ENCODE measurements around the gene C2orf78. TPM values are rescaled to one million over a fixed set of nuclear protein-coding genes. Genes with fewer than 3 reads are reported as not detected.

Gene C2orf78
- total and polyA plus RNA-seq, 7 experiments from 2014 or later, result not detected

GRCh38 chr2:73811878-73812277, 27.9 kb downstream of the C2orf78 start:
- Histone ChIP-seq H3K36me3 (ENCODE audit: control insufficient read depth in 2 of 3, insufficient read depth in 3 of 3, low read length in 3 of 3) (no peaks in the 10 kb centered on the region), H3K27ac (ENCODE audit: low read depth, low read length) (no peak overlapping the region), H3K27me3 (ENCODE audit: control insufficient read depth in 2 of 2, insufficient read depth in 2 of 2, low read length in 2 of 2) (no peaks in the 10 kb centered on the region), H3K4me3 (ENCODE audit: low read length) (no peak overlapping the region), H3K9me3 (ENCODE audit: control insufficient read depth in 2 of 3, low read length in 3 of 3) (no peaks in the 10 kb centered on the region), H3K4me1 (ENCODE audit: control insufficient read depth in 2 of 2, insufficient read depth in 2 of 2, low read length in 2 of 2) (no peaks in the 10 kb centered on the region)
- ATAC-seq, result no peak
- Mint-ChIP-seq H3K27me3 (peaks cover 0 to 7% (median 0%) of the 10 kb centered on the region in 5 donors), H3K27ac (no peak overlapping the region), H3K4me3 (no peak overlapping the region), H3K36me3 (no peaks in the 10 kb centered on the region), H3K9me3 (no peaks in the 10 kb centered on the region), H3K4me1 (peaks cover 0 to 8% (median 0%) of the 10 kb centered on the region in 7 donors)
- DNase-seq, result no peak
- CTCF ChIA-PET, result interaction anchor here (0.7 to 1.8 kb wide), 2 partner anchors 12 to 570 kb away, joined by 3 to 4 read pairs; no protein-coding TSS in a partner anchor
- intact Hi-C loops (cut with micrococcal nuclease), result no loop called here
- POLR2A ChIA-PET, result no interaction called here

- H3K4me1 Mint-ChIP-seq, result peaks cover 0 to 8% (median 0%) of the 10 kb centered on the region in 7 donors
- Histone ChIP-seq H3K36me3 (ENCODE audit: control insufficient read depth in 2 of 3, insufficient read depth in 3 of 3, low read length in 3 of 3) (no peaks in the 10 kb centered on the region), H3K9me3 (ENCODE audit: control insufficient read depth in 2 of 3, low read length in 3 of 3) (no peaks in the 10 kb centered on the region), H3K4me1 (ENCODE audit: control insufficient read depth in 2 of 2, insufficient read depth in 2 of 2, low read length in 2 of 2) (no peaks in the 10 kb centered on the region), H3K4me3 (ENCODE audit: low read length) (no peak overlapping the region), H3K27me3 (ENCODE audit: control insufficient read depth in 2 of 2, insufficient read depth in 2 of 2, low read length in 2 of 2) (no peaks in the 10 kb centered on the region), H3K27ac (ENCODE audit: low read depth, low read length) (no peak overlapping the region)
- intact Hi-C loops (cut with micrococcal nuclease), result no loop called here
- ChIA-PET CTCF (interaction anchor here (0.7 kb wide), 1 partner anchor 569 kb away, joined by 4 read pairs; no protein-coding TSS in a partner anchor), POLR2A (no interaction called here)
- no peaks in the 10 kb centered on the region for H3K9me3 Mint-ChIP-seq
- ATAC-seq (no peak), DNase-seq (no peak)
- peaks cover 0 to 7% (median 0%) of the 10 kb centered on the region in 5 donors for H3K27me3 Mint-ChIP-seq
- no peak overlapping the region for H3K4me3 Mint-ChIP-seq
- no peak overlapping the region for H3K27ac Mint-ChIP-seq
- no peaks in the 10 kb centered on the region for H3K36me3 Mint-ChIP-seq
Observed at GRCh38 chr2:73812635-73813034, 28.7 kb downstream of the C2orf78 start.

GRCh38 chr2:73818296-73818695, 34.3 kb downstream of the C2orf78 start:
- no peak overlapping the region for H3K4me3 Mint-ChIP-seq

GRCh38 chr2:73821227-73821626, 37.2 kb downstream of the C2orf78 start:
- CTCF ChIA-PET, result interaction anchor here (0.7 to 2.8 kb wide), 4 partner anchors 327 to 514 kb away, joined by 3 to 11 read pairs (median 4); no protein-coding TSS in a partner anchor
- Histone ChIP-seq H3K27me3 (ENCODE audit: control insufficient read depth in 2 of 2, insufficient read depth in 2 of 2, low read length in 2 of 2) (no peaks in the 10 kb centered on the region), H3K9me3 (ENCODE audit: control insufficient read depth in 2 of 3, low read length in 3 of 3) (no peaks in the 10 kb centered on the region), H3K4me3 (ENCODE audit: low read length) (no peak overlapping the region), H3K27ac (ENCODE audit: low read depth, low read length) (no peak overlapping the region), H3K4me1 (ENCODE audit: control insufficient read depth in 2 of 2, insufficient read depth in 2 of 2, low read length in 2 of 2) (no peaks in the 10 kb centered on the region), H3K36me3 (ENCODE audit: control insufficient read depth in 2 of 3, insufficient read depth in 3 of 3, low read length in 3 of 3) (no peaks in the 10 kb centered on the region)
- H3K27me3 Mint-ChIP-seq, result no peaks in the 10 kb centered on the region
- ATAC-seq (no peak), DNase-seq (no peak)
- peaks cover 0 to 8% (median 0%) of the 10 kb centered on the region in 7 donors for H3K4me1 Mint-ChIP-seq
- H3K36me3 Mint-ChIP-seq, result no peaks in the 10 kb centered on the region
- H3K27ac Mint-ChIP-seq, result peak overlapping the region in 1 of 9 donors; percentile 34
- intact Hi-C loops (cut with micrococcal nuclease), result loop anchor here in 1 of 2 donors (10.0 kb wide), 2 partner anchors 324 to 714 kb away; partner anchors contain the start of gene BOLA3
- POLR2A ChIA-PET, result no interaction called here
- H3K9me3 Mint-ChIP-seq, result no peaks in the 10 kb centered on the region
- H3K4me3 Mint-ChIP-seq, result no peak overlapping the region

More at GRCh38 chr2:73818296-73818695, 34.3 kb downstream of the C2orf78 start:
- Histone ChIP-seq H3K27me3 (ENCODE audit: control insufficient read depth in 2 of 2, insufficient read depth in 2 of 2, low read length in 2 of 2) (no peaks in the 10 kb centered on the region), H3K9me3 (ENCODE audit: control insufficient read depth in 2 of 3, low read length in 3 of 3) (no peaks in the 10 kb centered on the region), H3K27ac (ENCODE audit: low read depth, low read length) (no peak overlapping the region), H3K4me3 (ENCODE audit: low read length) (no peak overlapping the region), H3K36me3 (ENCODE audit: control insufficient read depth in 2 of 3, insufficient read depth in 3 of 3, low read length in 3 of 3) (no peaks in the 10 kb centered on the region), H3K4me1 (ENCODE audit: control insufficient read depth in 2 of 2, insufficient read depth in 2 of 2, low read length in 2 of 2) (no peaks in the 10 kb centered on the region)
- Mint-ChIP-seq H3K4me1 (peaks cover 0 to 11% (median 0%) of the 10 kb centered on the region in 7 donors), H3K27ac (no peak overlapping the region), H3K36me3 (no peaks in the 10 kb centered on the region), H3K27me3 (peaks cover 0 to 2% (median 0%) of the 10 kb centered on the region in 5 donors), H3K9me3 (no peaks in the 10 kb centered on the region)
- ATAC-seq (no peak), DNase-seq (no peak)
- intact Hi-C loops (cut with micrococcal nuclease), result no loop called here
- POLR2A ChIA-PET, result no interaction called here
- CTCF ChIA-PET, result interaction anchor here (0.6 kb wide), 1 partner anchor 335 kb away, joined by 3 read pairs; no protein-coding TSS in a partner anchor

GRCh38 chr2:73821669-73822068, 37.7 kb downstream of the C2orf78 start:
- no peak for ATAC-seq
- no peak overlapping the region for H3K27ac ChIP-seq (ENCODE audit: low read depth, low read length)
- H3K36me3 Mint-ChIP-seq, result no peaks in the 10 kb centered on the region

GRCh38 chr2:73822276-73822675, 38.3 kb downstream of the C2orf78 start:
- peaks cover 0 to under 1% of the 10 kb centered on the region in 2 donors for H3K4me1 ChIP-seq (ENCODE audit: control insufficient read depth in 2 of 2, insufficient read depth in 2 of 2, low read length in 2 of 2)
- H3K36me3 Mint-ChIP-seq, result no peaks in the 10 kb centered on the region
- no peak overlapping the region for H3K4me3 Mint-ChIP-seq
- H3K4me3 ChIP-seq (ENCODE audit: low read length), result no peak overlapping the region
- H3K9me3 ChIP-seq (ENCODE audit: control insufficient read depth in 2 of 3, low read length in 3 of 3), result no peaks in the 10 kb centered on the region
- ATAC-seq, result no peak
- peaks cover 0 to 12% (median 1%) of the 10 kb centered on the region in 7 donors for H3K4me1 Mint-ChIP-seq
- no peaks in the 10 kb centered on the region for H3K9me3 Mint-ChIP-seq
- H3K27ac ChIP-seq (ENCODE audit: low read depth, low read length), result no peak overlapping the region
- POLR2A ChIA-PET, result interaction anchor here (0.5 kb wide), 1 partner anchor 707 kb away, joined by 3 read pairs; the partner anchor contains the start of genes AUP1 and HTRA2
- H3K27ac Mint-ChIP-seq, result no peak overlapping the region
- intact Hi-C loops (cut with micrococcal nuclease), result loop anchor here in 1 of 2 donors (10.0 kb wide), 2 partner anchors 323 to 713 kb away; partner anchors contain the start of gene BOLA3
- no peaks in the 10 kb centered on the region for H3K36me3 ChIP-seq (ENCODE audit: control insufficient read depth in 2 of 3, insufficient read depth in 3 of 3, low read length in 3 of 3)
- no peak for DNase-seq
- peaks cover 0 to 3% (median 0%) of the 10 kb centered on the region in 5 donors for H3K27me3 Mint-ChIP-seq
- no peaks in the 10 kb centered on the region for H3K27me3 ChIP-seq (ENCODE audit: control insufficient read depth in 2 of 2, insufficient read depth in 2 of 2, low read length in 2 of 2)
- CTCF ChIA-PET, result interaction anchor here (0.6 to 5.4 kb wide), 6 partner anchors 166 to 514 kb away, joined by 3 to 50 read pairs (median 7); no protein-coding TSS in a partner anchor

More at GRCh38 chr2:73821669-73822068, 37.7 kb downstream of the C2orf78 start:
- DNase-seq, result no peak
- Mint-ChIP-seq H3K4me3 (no peak overlapping the region), H3K9me3 (no peaks in the 10 kb centered on the region), H3K27ac (no peak overlapping the region), H3K27me3 (peaks cover 0 to 3% (median 0%) of the 10 kb centered on the region in 5 donors), H3K4me1 (peaks cover 0 to 8% (median 0%) of the 10 kb centered on the region in 7 donors)
- no peak overlapping the region for H3K4me3 ChIP-seq (ENCODE audit: low read length)
- ChIA-PET CTCF (interaction anchor here (0.6 to 2.8 kb wide), 7 partner anchors 166 to 514 kb away, joined by 3 to 11 read pairs (median 4); no protein-coding TSS in a partner anchor), POLR2A (no interaction called here)
- no peaks in the 10 kb centered on the region for H3K27me3 ChIP-seq (ENCODE audit: control insufficient read depth in 2 of 2, insufficient read depth in 2 of 2, low read length in 2 of 2)
- intact Hi-C loops (cut with micrococcal nuclease), result loop anchor here in 1 of 2 donors (10.0 kb wide), 2 partner anchors 323 to 713 kb away; partner anchors contain the start of gene BOLA3
- H3K36me3 ChIP-seq (ENCODE audit: control insufficient read depth in 2 of 3, insufficient read depth in 3 of 3, low read length in 3 of 3), result no peaks in the 10 kb centered on the region
- no peaks in the 10 kb centered on the region for H3K4me1 ChIP-seq (ENCODE audit: control insufficient read depth in 2 of 2, insufficient read depth in 2 of 2, low read length in 2 of 2)
- no peaks in the 10 kb centered on the region for H3K9me3 ChIP-seq (ENCODE audit: control insufficient read depth in 2 of 3, low read length in 3 of 3)
